Measurements from ENCODE around the gene CACNA1B.

The CACNA1B gene

DNA sequence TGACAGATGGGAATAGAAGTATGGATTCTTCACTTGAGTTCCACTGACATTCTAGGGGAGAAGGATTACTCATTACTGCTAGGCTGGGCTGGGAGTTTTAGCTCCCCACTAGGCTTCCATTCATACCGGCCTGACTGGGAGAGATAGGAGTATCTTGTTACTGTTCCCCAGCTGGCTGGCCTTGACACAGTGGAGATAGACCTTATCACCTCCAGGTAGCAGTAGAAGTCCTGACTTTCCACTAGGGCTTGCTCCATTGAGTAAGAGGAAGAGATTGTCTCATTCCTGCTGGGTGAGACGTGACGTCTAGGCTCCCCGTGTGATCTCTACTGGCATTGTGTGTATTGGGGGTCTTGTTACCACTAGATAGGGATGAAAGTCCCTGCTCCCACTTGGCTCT is 156.4 kb downstream of the CACNA1B start:
- H3K79me2 ChIP-seq (ENCODE audit: insufficient read depth, low read depth) = no peaks in the 10 kb centered on the region
- no peak overlapping the region for H3K27ac ChIP-seq

DNA sequence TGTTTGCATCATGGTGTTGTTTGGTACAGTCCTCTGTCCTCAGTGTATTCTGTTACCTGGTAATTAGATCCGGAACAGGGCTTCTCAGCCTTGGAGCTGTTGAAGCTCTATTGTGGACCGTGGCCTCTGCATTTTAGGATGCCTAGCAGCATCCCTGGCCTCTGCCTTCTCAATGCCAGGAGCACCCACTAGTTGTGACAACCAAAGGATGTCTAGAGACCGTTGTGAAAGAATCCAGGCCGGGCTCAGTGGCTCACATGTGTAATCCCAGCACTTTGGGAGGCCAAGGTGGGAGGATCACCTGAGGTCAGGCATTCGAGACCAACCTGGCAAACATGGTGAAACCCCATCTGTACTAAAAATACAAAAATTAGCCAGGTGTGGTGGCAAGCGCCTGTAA is 159.6 kb downstream of the CACNA1B start:
- TF ChIP-seq, protein P1, sequence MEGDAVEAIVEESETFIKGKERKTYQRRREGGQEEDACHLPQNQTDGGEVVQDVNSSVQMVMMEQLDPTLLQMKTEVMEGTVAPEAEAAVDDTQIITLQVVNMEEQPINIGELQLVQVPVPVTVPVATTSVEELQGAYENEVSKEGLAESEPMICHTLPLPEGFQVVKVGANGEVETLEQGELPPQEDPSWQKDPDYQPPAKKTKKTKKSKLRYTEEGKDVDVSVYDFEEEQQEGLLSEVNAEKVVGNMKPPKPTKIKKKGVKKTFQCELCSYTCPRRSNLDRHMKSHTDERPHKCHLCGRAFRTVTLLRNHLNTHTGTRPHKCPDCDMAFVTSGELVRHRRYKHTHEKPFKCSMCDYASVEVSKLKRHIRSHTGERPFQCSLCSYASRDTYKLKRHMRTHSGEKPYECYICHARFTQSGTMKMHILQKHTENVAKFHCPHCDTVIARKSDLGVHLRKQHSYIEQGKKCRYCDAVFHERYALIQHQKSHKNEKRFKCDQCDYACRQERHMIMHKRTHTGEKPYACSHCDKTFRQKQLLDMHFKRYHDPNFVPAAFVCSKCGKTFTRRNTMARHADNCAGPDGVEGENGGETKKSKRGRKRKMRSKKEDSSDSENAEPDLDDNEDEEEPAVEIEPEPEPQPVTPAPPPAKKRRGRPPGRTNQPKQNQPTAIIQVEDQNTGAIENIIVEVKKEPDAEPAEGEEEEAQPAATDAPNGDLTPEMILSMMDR (conservative IDR thresholded peaks at IDR 0.05; ENCODE audit: low read depth, low read length) = no peak
- no peaks in the 10 kb centered on the region; the same call in 1 of the 2 replicates for H3K27me3 ChIP-seq (ENCODE audit: insufficient read depth, low read depth)
- no peak overlapping the region for H3K27ac ChIP-seq
- H3K4me1 ChIP-seq (ENCODE audit: low read depth, poor library complexity, severe bottlenecking) = no peaks in the 10 kb centered on the region
- H3K79me2 ChIP-seq (ENCODE audit: insufficient read depth, low read depth) = no peaks in the 10 kb centered on the region
- H3K9ac ChIP-seq = no peak overlapping the region
- no peak overlapping the region for H3K4me3 ChIP-seq (IDR thresholded peaks at IDR 0.05; ENCODE audit: insufficient read depth, low read depth, low read length)
- H3K4me2 ChIP-seq = no peak overlapping the region
- no peaks in the 10 kb centered on the region for H3K36me3 ChIP-seq (ENCODE audit: insufficient read depth)
- H4K20me1 ChIP-seq (ENCODE audit: insufficient read depth) = no peaks in the 10 kb centered on the region
- H2AFZ ChIP-seq (ENCODE audit: low read depth) = no peak overlapping the region

More for the DNA sequence above, 156.4 kb downstream of the CACNA1B start:
- Histone ChIP-seq H4K20me1 (ENCODE audit: insufficient read depth) (no peaks in the 10 kb centered on the region), H3K4me3 (IDR thresholded peaks at IDR 0.05; ENCODE audit: insufficient read depth, low read depth, low read length) (no peak overlapping the region), H3K9ac (no peak overlapping the region), H3K27me3 (ENCODE audit: insufficient read depth, low read depth) (no peaks in the 10 kb centered on the region), H2AFZ (ENCODE audit: low read depth) (no peak overlapping the region), H3K4me2 (no peak overlapping the region), H3K36me3 (ENCODE audit: insufficient read depth) (no peaks in the 10 kb centered on the region), H3K4me1 (ENCODE audit: low read depth, poor library complexity, severe bottlenecking) (no peaks in the 10 kb centered on the region)
- TF ChIP-seq, protein P1 (conservative IDR thresholded peaks at IDR 0.05; ENCODE audit: low read depth, low read length) = no peak

DNA sequence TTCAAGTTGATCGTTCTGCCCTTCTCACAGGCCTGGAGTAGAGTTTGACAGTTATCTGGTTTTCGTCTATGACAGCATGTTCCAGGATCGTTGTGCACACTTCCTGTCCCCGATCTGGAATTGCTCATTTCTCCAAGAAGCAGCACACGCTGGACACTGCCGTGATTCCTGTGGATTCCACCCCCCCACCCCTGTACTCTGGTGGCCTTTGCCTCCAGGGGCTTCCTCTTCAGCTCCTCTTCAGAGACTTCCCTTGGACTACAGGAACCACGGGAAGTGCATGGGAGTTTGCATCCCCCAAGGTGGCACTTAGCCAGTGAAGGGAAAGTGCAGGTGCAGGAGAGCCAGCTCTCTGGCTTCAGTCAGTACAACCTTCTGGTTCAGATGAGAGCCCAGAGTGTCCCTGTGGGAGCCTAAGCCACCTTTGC is 160.7 kb downstream of the CACNA1B start:
- Histone ChIP-seq H3K27ac (no peak overlapping the region), H3K36me3 (ENCODE audit: insufficient read depth) (no peaks in the 10 kb centered on the region), H3K79me2 (ENCODE audit: insufficient read depth, low read depth) (no peaks in the 10 kb centered on the region), H3K4me2 (no peak overlapping the region), H2AFZ (ENCODE audit: low read depth) (no peak overlapping the region), H3K4me3 (IDR thresholded peaks at IDR 0.05; ENCODE audit: insufficient read depth, low read depth, low read length) (no peak overlapping the region), H3K9ac (no peak overlapping the region), H3K4me1 (ENCODE audit: low read depth, poor library complexity, severe bottlenecking) (no peaks in the 10 kb centered on the region), H3K27me3 (ENCODE audit: insufficient read depth, low read depth) (no peaks in the 10 kb centered on the region; the same call in 1 of the 2 replicates), H4K20me1 (ENCODE audit: insufficient read depth) (no peaks in the 10 kb centered on the region)
- TF ChIP-seq, protein P1 (conservative IDR thresholded peaks at IDR 0.05; ENCODE audit: low read depth, low read length) = no peak

DNA sequence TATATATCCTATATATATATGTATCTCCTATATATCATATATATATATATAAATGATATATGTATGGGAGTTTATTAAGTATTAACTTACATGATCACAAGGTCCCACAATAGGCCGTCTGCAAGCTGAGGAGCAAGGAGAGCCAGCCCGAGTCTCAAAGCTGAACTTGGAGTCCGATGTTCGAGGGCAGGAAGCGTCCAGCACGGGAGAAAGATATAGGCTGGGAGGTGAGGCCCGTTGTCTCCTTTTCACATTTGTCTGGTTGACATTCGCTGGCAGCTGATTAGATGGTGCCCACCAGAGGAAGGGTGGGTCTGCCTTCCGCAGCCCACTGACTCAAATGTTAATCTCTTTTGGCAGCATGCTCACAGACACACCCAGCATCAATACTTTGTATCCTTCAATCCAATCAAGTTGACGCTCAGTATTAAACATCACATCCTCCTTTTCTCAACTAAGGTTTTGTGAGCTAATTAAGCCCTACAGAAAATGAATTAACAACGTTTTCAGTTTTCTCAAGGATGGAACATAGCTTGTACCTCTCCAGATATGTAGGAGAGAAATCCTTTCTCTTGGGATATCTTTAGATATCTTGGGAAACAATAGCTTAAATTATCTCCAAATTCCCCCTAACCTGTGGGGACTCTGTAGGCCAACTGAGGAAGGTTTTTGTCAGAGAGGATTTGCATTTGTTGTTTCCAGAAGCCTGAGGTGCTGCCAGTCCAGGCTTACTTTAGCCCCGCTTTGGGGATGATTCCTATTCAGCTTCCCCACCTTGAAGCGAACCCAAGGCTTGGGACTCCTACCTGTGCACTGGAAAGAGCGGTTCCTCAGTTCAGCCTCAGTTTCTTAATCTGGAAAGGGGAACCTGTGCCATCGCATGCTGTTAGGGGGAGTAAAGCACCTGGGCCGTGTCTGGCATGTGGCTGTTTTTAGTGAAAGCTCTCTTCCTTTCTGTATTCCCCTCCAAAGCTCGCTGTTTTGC is 163.2 kb downstream of the CACNA1B start:
- H3K4me1 ChIP-seq (ENCODE audit: low read depth, poor library complexity, severe bottlenecking) = no peaks in the 10 kb centered on the region
- no peak overlapping the region for H2AFZ ChIP-seq (ENCODE audit: low read depth)
- peaks cover 4% of the 10 kb centered on the region; the same call in 1 of the 2 replicates for H3K27me3 ChIP-seq (ENCODE audit: insufficient read depth, low read depth)
- H3K36me3 ChIP-seq (ENCODE audit: insufficient read depth) = no peaks in the 10 kb centered on the region
- H3K27ac ChIP-seq = no peak overlapping the region
- H3K4me2 ChIP-seq = no peak overlapping the region
- TF ChIP-seq, protein P1 (conservative IDR thresholded peaks at IDR 0.05; ENCODE audit: low read depth, low read length) = no peak
- H4K20me1 ChIP-seq (ENCODE audit: insufficient read depth) = no peaks in the 10 kb centered on the region
- H3K79me2 ChIP-seq (ENCODE audit: insufficient read depth, low read depth) = no peaks in the 10 kb centered on the region
- no peak overlapping the region for H3K9ac ChIP-seq
- no peak overlapping the region for H3K4me3 ChIP-seq (IDR thresholded peaks at IDR 0.05; ENCODE audit: insufficient read depth, low read depth, low read length)

All from KMS-11 (cell line).